GM04504 (cell line): ENCODE results near the gene ZNF555.
A peak's percentile ranks its signal among the peaks of the same experiment; 100 is the strongest.
"Not testable (repeated sequence)": the region's sequence is repeated elsewhere in the genome, so short reads cannot be mapped to it uniquely, and the experiment has no call there.

Source experiments
- DNase-seq: peaks from one replicate; pipeline ENCODE4 v3.0.0-alpha.2; 2012; ENCODE audit warnings: low read depth

The ZNF555 gene

DNA sequence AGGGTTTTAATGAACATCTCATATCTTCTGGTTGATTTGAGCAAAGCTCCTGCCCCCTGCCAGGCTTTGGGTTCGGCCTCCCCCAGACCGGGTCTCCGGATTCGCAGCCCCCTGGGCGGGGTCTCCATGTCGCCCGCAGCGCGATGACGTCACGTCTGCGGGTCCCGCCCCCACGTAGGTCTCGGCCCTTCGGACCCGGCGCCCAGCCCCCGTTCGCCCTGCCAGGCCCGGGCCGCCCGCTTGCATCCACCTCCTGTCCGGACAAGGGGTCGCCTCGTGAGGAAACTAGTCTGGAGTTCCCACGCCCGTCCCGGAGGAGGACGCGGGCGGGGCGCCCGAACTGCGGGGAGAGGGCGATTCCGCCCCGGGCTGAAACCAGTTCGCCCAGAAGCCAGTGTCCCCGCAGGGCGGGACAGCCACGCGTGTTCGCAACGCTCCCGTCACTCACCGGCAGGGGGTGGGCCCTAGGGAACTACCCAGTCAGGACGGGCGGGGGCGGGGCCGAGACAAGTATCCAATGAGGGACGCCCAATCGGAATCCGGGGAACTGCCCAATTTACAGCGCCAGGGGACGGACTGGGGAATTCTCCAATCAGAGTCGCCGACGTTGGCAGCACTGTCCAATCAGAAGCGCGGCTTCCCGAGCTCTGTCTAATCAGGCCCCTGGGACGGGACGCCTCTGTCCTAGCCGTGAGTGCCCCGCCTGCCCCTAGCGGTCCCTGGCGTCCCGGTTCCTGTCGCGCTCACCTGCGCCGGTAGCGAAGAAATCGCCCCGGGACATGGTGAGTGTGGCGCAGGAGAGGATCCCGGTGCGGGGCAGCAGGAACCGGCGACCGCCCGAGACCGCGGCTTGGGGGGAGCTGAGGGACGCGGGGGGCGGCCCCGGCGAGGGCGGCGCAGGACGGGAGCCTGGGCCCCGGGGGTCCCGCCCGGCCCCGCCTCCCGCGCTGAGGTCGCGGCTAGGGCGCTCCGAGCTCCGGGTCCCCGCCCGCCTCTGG lies at the start of gene ZNF555:
Gene ZNF555 (plus strand): TSS at position 682 of the 998 bp plus-strand sequence. CDS start 98 bp downstream, at position 780.
- peak; percentile 99 for DNase-seq

DNA sequence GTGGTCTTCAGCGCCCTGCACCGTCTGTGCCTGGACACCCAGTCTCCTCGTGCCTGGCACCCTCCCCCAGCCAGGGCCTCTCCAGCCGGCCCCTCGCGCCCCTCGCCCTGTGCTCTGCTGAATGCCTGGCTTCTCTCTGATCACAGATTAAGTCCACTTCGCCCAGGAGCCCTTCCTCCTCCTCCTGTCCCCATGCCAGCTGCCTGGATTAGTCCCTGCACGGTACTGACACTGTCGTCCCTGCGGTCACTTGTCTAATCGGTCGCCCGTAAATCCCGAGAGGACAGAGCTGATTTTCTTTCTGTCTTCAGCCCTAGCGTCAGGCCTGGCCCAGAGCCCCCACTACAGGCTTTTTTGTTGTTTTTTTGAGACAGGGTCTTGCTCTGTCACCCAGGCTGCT lies 49.4 kb upstream of the ZNF555 start:
- DNase-seq = no peak

DNA sequence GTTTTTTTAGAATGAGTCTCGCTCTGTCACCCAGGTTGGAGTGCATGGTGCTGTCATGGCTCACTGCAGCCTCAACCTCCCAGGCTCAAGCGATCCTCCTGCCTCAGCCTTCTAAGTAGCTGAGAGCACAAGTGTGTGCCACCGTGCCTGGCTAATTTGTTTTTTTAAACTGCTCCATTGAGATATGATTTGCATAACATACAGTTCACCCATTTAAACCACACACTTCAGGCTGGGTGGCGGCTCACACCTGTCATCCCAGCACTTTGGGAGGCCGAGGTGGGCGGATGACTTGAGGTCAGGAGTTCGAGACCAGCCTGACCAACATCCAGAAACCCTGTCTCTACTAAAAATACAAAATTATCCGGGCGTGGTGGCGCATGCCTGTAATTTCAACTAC lies 48.6 kb upstream of the ZNF555 start:
- DNase-seq = not testable (repeated sequence)

DNA sequence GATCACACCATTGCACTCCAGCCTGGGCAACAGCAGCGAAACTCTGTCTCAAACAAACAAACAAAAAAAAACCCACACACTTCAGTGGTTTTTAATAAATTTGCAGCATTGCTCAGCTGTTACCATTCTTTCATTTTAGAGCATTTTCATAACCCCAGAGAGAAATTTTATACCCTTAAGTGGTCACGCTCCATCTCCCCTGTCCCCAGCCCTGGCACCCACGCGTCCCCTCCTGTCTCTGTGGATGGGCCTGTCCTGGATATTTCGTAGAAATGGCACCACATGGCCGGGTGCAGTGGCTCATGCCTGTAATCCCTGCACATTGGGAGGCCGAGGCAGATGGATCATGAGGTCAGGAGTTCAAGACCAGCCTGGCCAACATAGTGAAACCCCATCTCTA lies 48.1 kb upstream of the ZNF555 start:
- DNase-seq = no peak

DNA sequence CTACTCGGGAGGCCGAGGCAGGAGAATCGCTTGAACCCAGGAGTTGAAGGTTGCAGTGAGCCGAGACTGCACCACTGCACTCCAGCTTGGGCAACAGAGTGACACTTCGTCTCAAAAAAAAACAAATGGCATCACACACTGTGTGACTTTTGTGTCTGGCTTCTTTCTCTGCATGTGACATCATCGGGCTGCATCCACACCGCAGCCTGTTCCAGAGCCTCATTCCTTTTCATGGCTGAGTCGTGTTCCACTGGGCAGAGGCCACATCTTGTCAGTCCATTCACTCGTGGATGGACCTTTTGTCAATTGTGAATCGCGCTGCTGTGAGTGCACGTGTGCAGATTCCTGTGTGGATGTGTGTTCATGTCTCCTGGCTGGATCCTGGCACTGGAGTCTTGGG lies 47.7 kb upstream of the ZNF555 start:
- DNase-seq = no peak

- no peak for DNase-seq
Measured at GRCh38 chr19:2795827-2796658, 45.2 kb upstream of the ZNF555 start.

GRCh38 chr19:2796659-2797266 lies 44.5 kb upstream of the ZNF555 start:
- no peak for DNase-seq

DNA sequence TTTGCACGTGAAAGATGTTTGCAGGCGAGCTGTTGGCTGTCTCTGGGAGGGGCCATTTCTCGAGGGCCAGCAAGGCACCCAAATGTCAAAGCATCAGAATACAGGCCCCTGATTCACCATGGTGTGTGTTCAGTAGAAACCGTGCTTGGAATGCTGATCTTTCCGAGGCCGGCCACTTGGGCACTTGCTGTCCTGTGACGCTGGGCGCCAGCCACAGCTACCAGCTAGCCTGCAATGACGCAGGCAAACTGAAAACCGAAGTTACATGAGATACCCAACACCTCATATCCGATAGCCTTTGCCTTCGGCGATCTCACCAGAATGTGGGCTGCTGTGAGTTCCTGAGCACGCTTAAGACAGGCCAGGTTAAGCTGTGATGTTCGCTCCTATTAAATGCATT lies 44.0 kb upstream of the ZNF555 start:
- no peak for DNase-seq

GRCh38 chr19:2798158-2798685 lies 43.1 kb upstream of the ZNF555 start:
- no peak for DNase-seq

GRCh38 chr19:2798733-2799132 lies 42.5 kb upstream of the ZNF555 start:
- no peak for DNase-seq

- DNase-seq = no peak
Measured at GRCh38 chr19:2799273-2800020, 41.8 kb upstream of the ZNF555 start.

DNA sequence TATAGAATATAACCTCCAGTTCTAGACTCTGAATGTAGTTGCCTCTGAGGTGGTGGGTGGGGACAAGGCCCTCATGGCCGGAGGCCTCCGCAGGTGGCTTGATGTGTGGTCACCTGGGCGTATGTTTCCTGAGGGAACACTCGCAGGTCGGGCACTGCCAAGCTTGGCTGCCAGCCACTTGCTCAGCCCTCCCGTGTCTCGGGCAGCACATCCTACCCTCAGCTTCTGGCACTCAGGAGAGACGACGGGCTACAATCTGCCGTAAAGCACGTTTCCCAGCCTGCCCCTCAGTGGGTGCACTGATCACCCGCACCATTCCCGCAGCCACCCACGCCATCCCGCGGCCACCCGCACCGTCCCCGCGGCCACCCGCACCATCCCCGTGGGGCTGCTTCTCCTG lies 40.8 kb upstream of the ZNF555 start:
- DNase-seq = no peak

GRCh38 chr19:2802826-2803225 lies 38.4 kb upstream of the ZNF555 start:
- no peak for DNase-seq

- DNase-seq = no peak
Measured at GRCh38 chr19:2803486-2804155, 37.7 kb upstream of the ZNF555 start.

DNA sequence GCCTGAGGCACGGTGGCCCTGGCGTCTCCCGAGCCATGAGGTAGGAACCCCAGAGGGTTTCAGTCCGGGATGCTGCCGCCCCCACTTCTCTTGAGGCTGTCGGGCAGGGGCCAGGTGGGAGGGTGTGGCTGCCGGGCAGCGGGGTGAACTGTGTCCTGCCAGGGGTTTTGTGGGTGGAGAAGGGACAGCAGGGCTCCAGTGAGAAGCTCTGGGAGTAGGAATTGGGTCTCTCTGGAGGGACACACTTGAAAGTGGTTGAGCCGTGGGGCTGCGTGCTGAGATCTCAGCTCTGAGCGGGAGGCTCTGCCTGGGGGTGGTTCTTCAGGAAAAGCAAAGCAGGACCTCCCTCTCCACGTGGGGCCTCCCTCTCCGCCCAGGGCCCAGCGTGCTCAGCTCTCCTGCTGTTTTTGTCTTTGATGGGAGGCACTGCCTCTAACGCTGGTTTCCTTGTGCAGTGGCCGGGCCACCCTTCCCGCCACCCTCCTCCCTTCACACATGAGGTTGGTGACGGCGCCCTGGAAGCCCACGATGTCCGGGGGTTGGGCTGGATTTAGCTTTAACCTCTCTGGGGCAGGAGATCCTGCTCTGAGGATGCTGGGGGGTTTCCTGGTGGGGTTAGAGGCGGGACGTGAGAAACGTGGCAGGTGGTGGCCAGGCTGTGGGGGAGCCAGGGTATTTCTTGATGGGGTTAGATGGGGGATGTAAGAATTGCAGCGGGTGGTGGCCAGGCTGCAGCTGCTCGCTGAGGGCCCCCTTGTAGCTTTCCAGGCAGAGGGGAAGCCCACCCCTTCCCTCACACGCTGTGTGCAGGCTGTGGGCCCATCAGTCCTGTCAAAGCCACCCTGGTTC lies 36.9 kb upstream of the ZNF555 start:
- no peak for DNase-seq

- no peak for DNase-seq
Measured at GRCh38 chr19:2805261-2805900, 35.9 kb upstream of the ZNF555 start.

GRCh38 chr19:2805991-2806649 lies 35.2 kb upstream of the ZNF555 start:
- DNase-seq = no peak

DNA sequence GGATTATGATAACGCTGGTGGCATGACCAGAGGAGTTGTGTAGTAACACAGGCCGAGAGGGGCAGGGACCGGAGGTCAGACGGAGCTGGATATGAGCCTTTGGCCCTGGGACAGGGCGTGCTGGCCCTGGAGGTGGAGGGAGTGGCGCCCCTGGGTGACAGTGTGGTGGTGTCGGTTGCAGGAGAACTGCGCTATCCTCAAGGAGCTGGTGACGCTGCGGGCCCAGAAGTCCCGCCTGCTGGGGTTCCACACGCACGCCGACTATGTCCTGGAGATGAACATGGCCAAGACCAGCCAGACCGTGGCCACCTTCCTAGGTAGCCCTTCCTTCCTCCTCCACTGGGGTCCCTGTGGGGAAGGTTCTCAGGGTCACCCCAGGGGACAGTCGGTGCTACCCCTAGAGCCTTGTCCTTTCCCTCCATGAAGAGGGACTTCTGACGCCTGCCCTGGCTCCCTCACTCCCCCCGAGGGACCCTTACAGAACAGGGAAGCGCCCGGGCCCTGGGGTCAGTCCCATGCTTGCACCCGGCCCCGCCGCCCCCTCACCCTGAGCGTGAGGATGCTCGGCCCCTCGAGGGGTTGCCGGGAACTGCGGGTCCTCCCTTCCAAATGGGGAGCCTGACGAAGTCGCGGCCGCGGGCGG lies 34.4 kb upstream of the ZNF555 start:
- no peak for DNase-seq
